ENCODE data around the gene TMEM134.

- TF ChIP-seq CTCF (IDR thresholded peaks at IDR 0.05) (peak in 1 of 3 experiments; percentile 16), POLR2A (IDR thresholded peaks at IDR 0.05) (no peak)
These were observed 39.6 kb upstream of the TMEM134 start for GRCh38 chr11:67508486-67509121.
